Stimulated activated memory B cell treated with anti-CD40 and anti-IgM and Interleukin-4, amounts not matched to agents 10 μg/mL and 1 μg/mL and 100 μg/mL, for 72 hours (primary cell): Measurements from ENCODE around the gene PRSS1.

Source experiments
- ATAC-seq: fragments of 150-1000 bp; cut with Tn5 transposase; 2 replicates; pipeline ENCODE4 v1.10.0; 2021
- H3K27ac Mint-ChIP-seq: one replicate; pipeline ENCODE4 v1.8.0; 2022; ENCODE audit warnings: mild to moderate bottlenecking, mixed read lengths
- H3K27me3 Mint-ChIP-seq: one replicate; pipeline ENCODE4 v1.8.0; 2022; ENCODE audit warnings: mixed read lengths
- H3K36me3 Mint-ChIP-seq: one replicate; pipeline ENCODE4 v1.8.0; 2022; ENCODE audit warnings: mixed read lengths
- H3K4me1 Mint-ChIP-seq: one replicate; pipeline ENCODE4 v1.8.0; 2022; ENCODE audit warnings: mixed read lengths
- H3K4me3 Mint-ChIP-seq: one replicate; pipeline ENCODE4 v1.8.0; 2022; ENCODE audit warnings: mild to moderate bottlenecking, moderate library complexity, mixed read lengths
- H3K9me3 Mint-ChIP-seq: one replicate; pipeline ENCODE4 v1.8.0; 2022; ENCODE audit warnings: mixed read lengths

Gene PRSS1

GRCh38 chr7:142802301-142802700, 53.0 kb downstream of the PRSS1 start:
- Mint-ChIP-seq H3K9me3 (peaks cover 3% of the 10 kb centered on the region), H3K36me3 (peaks cover 70% of the 10 kb centered on the region), H3K4me1 (peaks cover 78% of the 10 kb centered on the region), H3K27ac (peak overlapping the region; percentile 99), H3K4me3 (no peak overlapping the region), H3K27me3 (no peaks in the 10 kb centered on the region)
- no peak for ATAC-seq
